ENCODE measurements around the gene RPL11. TPM values are rescaled to one million over a fixed set of nuclear protein-coding genes. Genes with fewer than 3 reads are reported as not detected.

The RPL11 gene
- total RNA-seq, result 1,078 and 1,264 TPM in 2 replicates

GRCh38 chr1:23691499-23692307 lies at the start of gene RPL11:
Gene RPL11, plus strand, starts transcription at chr1:23691806. Its CDS starts 18 bp downstream, at chr1:23691824.

GRCh38 chr1:23743287-23744152 lies 51.9 kb downstream of the RPL11 start, which contains the start of gene ELOA:
Gene ELOA, plus strand, starts transcription at chr1:23743471. Its CDS starts 33 bp downstream, at chr1:23743504.

Other genes with a start within 250 kb of the RPL11 start
- 2.7 and 10.5 TPM in 2 replicates for gene ASAP3, start 207.6 kb upstream of the RPL11 start, total RNA-seq
- gene E2F2, start 160.6 kb upstream of the RPL11 start, total RNA-seq, result under 0.01 and 0.36 TPM in 2 replicates
- gene ID3, start 132.3 kb upstream of the RPL11 start, total RNA-seq, result 20.5 and 38.9 TPM in 2 replicates
- gene ELOA, start 51.7 kb downstream of the RPL11 start, total RNA-seq, result 23.2 and 32.3 TPM in 2 replicates
- 55.0 and 57.1 TPM in 2 replicates for gene PITHD1, start 86.6 kb downstream of the RPL11 start, total RNA-seq
- 33.2 and 53.1 TPM in 2 replicates for gene LYPLA2, start 99.3 kb downstream of the RPL11 start, total RNA-seq
- 46.5 and 68.0 TPM in 2 replicates for gene GALE, start 108.9 kb downstream of the RPL11 start, total RNA-seq
- 45.8 and 51.3 TPM in 2 replicates for gene HMGCL, start 133.6 kb downstream of the RPL11 start, total RNA-seq
- gene FUCA1, start 176.5 kb downstream of the RPL11 start, total RNA-seq, result 12.6 and 21.0 TPM in 2 replicates
- not detected in 2 replicates for gene CNR2, start 221.6 kb downstream of the RPL11 start, total RNA-seq

All from nasal cavity respiratory epithelium epithelial cell of viscerocranial mucosa (primary cell).